Measurements from ENCODE around the gene HNRNPC. TPM values are rescaled to one million over a fixed set of nuclear protein-coding genes. Genes with fewer than 3 reads are reported as not detected.

The HNRNPC gene
- total RNA-seq, 2 donors from 2014 or later = 363 to 653 TPM

- no peak for DNase-seq
- Histone ChIP-seq H3K27ac (no peak overlapping the region), H3K9me3 (no peaks in the 10 kb centered on the region), H3K4me1 (no peaks in the 10 kb centered on the region), H3K27me3 (no peaks in the 10 kb centered on the region), H3K9ac (ENCODE audit: low read depth in 2 of 2, low read length in 2 of 2) (no peak overlapping the region), H3K4me3 (no peak overlapping the region), H3K36me3 (no peaks in the 10 kb centered on the region)
- no peak for TF ChIP-seq CTCF (IDR thresholded peaks at IDR 0.05)
- intact Hi-C loops (cut with DNase I) = no loop called here
Observed at GRCh38 chr14:21162081-21162480, 107.2 kb downstream of the HNRNPC start.

GRCh38 chr14:21160061-21160610 is 109.1 kb downstream of the HNRNPC start:
- TF ChIP-seq CTCF (IDR thresholded peaks at IDR 0.05) = no peak

More at GRCh38 chr14:21160061-21160610, 109.1 kb downstream of the HNRNPC start:
- no peaks in the 10 kb centered on the region for H3K4me1 ChIP-seq
- intact Hi-C loops (cut with DNase I) = no loop called here
- DNase-seq = no peak
- no peak overlapping the region for H3K27ac ChIP-seq
- no peak overlapping the region for H3K9ac ChIP-seq (ENCODE audit: low read depth in 2 of 2, low read length in 2 of 2)
- no peak overlapping the region for H3K4me3 ChIP-seq
- no peaks in the 10 kb centered on the region for H3K36me3 ChIP-seq
- no peaks in the 10 kb centered on the region for H3K27me3 ChIP-seq
- no peaks in the 10 kb centered on the region for H3K9me3 ChIP-seq

Other genes starting within 250 kb of the HNRNPC start
- gene NDRG2, start 244.4 kb downstream of the HNRNPC start, total RNA-seq = 100 to 1,000 TPM; 136 to 171 TPM
- gene TPPP2, start 239.2 kb downstream of the HNRNPC start, total RNA-seq = under 1 TPM in 1 of 2 donors, not detected in 1; 0.94 TPM
- not detected for gene RNASE13, start 234.6 kb downstream of the HNRNPC start, total RNA-seq
- under 1 TPM; 0.16 to 0.30 TPM for gene RNASE7, start 227.1 kb downstream of the HNRNPC start, total RNA-seq
- gene RNASE8, start 211.6 kb downstream of the HNRNPC start, total RNA-seq = not detected
- gene ARHGEF40, start 199.1 kb downstream of the HNRNPC start, total RNA-seq = 10 to 100 TPM; 49.5 to 66.9 TPM
- 10 to 100 TPM; 44.0 to 79.6 TPM for gene ZNF219, start 170.8 kb downstream of the HNRNPC start, total RNA-seq
- gene TMEM253, start 168.4 kb downstream of the HNRNPC start, total RNA-seq = 10 to 100 TPM; 28.8 to 48.3 TPM
- not detected for gene OR5AU1, start 113.4 kb downstream of the HNRNPC start, total RNA-seq
- under 1 TPM in 1 of 2 donors, not detected in 1; 0.40 TPM for gene RPGRIP1, start 10.6 kb upstream of the HNRNPC start, total RNA-seq
- gene SUPT16H, start 114.6 kb upstream of the HNRNPC start, total RNA-seq = 10 to 100 TPM; 43.9 to 71.8 TPM
- gene CHD8, start 186.7 kb upstream of the HNRNPC start, total RNA-seq = 10 to 100 TPM; 56.2 to 60.1 TPM
- gene RAB2B, start 207.5 kb upstream of the HNRNPC start, total RNA-seq = 10 to 100 TPM; 12.9 to 15.4 TPM
- gene TOX4, start 207.8 kb upstream of the HNRNPC start, total RNA-seq = 10 to 100 TPM; 71.8 to 85.8 TPM
- gene METTL3, start 241.9 kb upstream of the HNRNPC start, total RNA-seq = 10 to 100 TPM; 26.5 to 50.1 TPM

Data from colonic mucosa (tissue), 4 donors.